Skeletal muscle tissue (tissue), 4 donors: Measurements from ENCODE around the gene PRAC1. TPM values are rescaled to one million over a fixed set of nuclear protein-coding genes. Genes with fewer than 3 reads are reported as not detected.

Source experiments
- H3K27ac ChIP-seq: one replicate; pipeline ENCODE4 v1.7.0; 2013; ENCODE audit warnings: mild to moderate bottlenecking, low read depth, low read length, inconsistent platforms
- H3K27me3 ChIP-seq, 3 donors: one replicate each; pipeline ENCODE4 v1.7.0; 2013; ENCODE audit warnings: low read length in 3 of 3; ENCODE audit not compliant: control insufficient read depth in 3 of 3, insufficient read depth in 3 of 3
- H3K36me3 ChIP-seq, 3 donors: one replicate each; pipeline ENCODE4 v1.7.0; 2013; ENCODE audit warnings: low read length in 3 of 3; ENCODE audit not compliant: control insufficient read depth in 3 of 3, insufficient read depth in 3 of 3
- H3K4me1 ChIP-seq, 3 donors: one replicate each; pipeline ENCODE4 v1.7.0; 2013; ENCODE audit warnings: low read length in 3 of 3, mild to moderate bottlenecking in 3 of 3; ENCODE audit not compliant: control insufficient read depth in 3 of 3, insufficient read depth in 3 of 3
- H3K4me3 ChIP-seq, 3 donors: one replicate each; pipeline ENCODE4 v1.7.0; 2013; ENCODE audit warnings: low read length in 3 of 3
- H3K9ac ChIP-seq, 3 donors: one replicate each; pipeline ENCODE4 v1.7.0; 2013; ENCODE audit warnings: low read length in 3 of 3, mild to moderate bottlenecking in 3 of 3, moderate library complexity in 2 of 3, low read depth in 1 of 3
- H3K9me3 ChIP-seq, 3 donors: one replicate each; pipeline ENCODE4 v1.7.0; 2013; ENCODE audit warnings: low read length in 3 of 3; ENCODE audit not compliant: control insufficient read depth in 3 of 3
- total RNA-seq: library from RNA; depleted of rRNA; stranded (reverse); fragments of >200 nt; gene quantifications from one replicate; pipeline ENCODE4 v1.2.3, GENCODE V29; 2014
- donor health status: Osteomylitis.

Gene PRAC1
- total RNA-seq, 1 donor from 2014 or later: not detected

- no peaks in the 10 kb centered on the region for H3K36me3 ChIP-seq
- H3K27ac ChIP-seq: no peak overlapping the region
- H3K4me1 ChIP-seq: no peaks in the 10 kb centered on the region
- no peaks in the 10 kb centered on the region for H3K9me3 ChIP-seq
- no peak overlapping the region for H3K9ac ChIP-seq
- H3K27me3 ChIP-seq: peaks cover 93 to 95% (median 94%) of the 10 kb centered on the region in 3 donors
- H3K4me3 ChIP-seq: no peak overlapping the region
These were observed 25.4 kb upstream of the PRAC1 start for GRCh38 chr17:48747445-48748363.

GRCh38 chr17:48746916-48747444 lies 24.7 kb upstream of the PRAC1 start:
- no peak overlapping the region for H3K4me3 ChIP-seq
- H3K9ac ChIP-seq: no peak overlapping the region
- peaks cover 93 to 95% (median 94%) of the 10 kb centered on the region in 3 donors for H3K27me3 ChIP-seq
- no peaks in the 10 kb centered on the region for H3K9me3 ChIP-seq
- H3K27ac ChIP-seq: no peak overlapping the region
- no peaks in the 10 kb centered on the region for H3K4me1 ChIP-seq
- no peaks in the 10 kb centered on the region for H3K36me3 ChIP-seq

GRCh38 chr17:48745381-48746275 lies 23.3 kb upstream of the PRAC1 start:
- peaks cover 89 to 94% (median 92%) of the 10 kb centered on the region in 3 donors for H3K27me3 ChIP-seq
- no peaks in the 10 kb centered on the region for H3K4me1 ChIP-seq
- no peak overlapping the region for H3K4me3 ChIP-seq
- H3K36me3 ChIP-seq: no peaks in the 10 kb centered on the region
- H3K27ac ChIP-seq: no peak overlapping the region
- no peak overlapping the region for H3K9ac ChIP-seq
- no peaks in the 10 kb centered on the region for H3K9me3 ChIP-seq

DNA sequence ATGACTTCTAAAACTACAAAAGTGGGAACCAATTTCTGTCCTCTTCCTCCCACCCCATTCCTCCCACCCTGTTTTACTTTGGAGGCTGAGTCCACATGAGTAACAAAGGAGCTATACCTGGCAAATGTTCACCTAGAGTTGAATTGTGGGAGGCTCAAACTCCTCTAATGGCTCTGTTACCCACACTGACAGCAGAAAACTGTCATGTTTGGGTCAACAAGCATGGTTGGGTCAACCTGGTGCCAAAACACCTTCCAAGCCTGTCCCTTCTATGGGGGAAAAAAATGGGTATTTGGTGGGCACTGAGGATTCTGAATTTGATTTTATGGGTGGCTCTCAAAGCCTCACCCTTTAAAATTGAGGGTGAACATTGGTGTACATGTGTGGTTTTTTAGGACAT lies 18.2 kb upstream of the PRAC1 start:
- H3K9me3 ChIP-seq: no peaks in the 10 kb centered on the region
- H3K4me1 ChIP-seq: no peaks in the 10 kb centered on the region
- no peak overlapping the region for H3K27ac ChIP-seq
- H3K4me3 ChIP-seq: no peak overlapping the region
- peaks cover 86 to 92% (median 92%) of the 10 kb centered on the region in 3 donors for H3K27me3 ChIP-seq
- H3K36me3 ChIP-seq: no peaks in the 10 kb centered on the region
- no peak overlapping the region for H3K9ac ChIP-seq

- no peak overlapping the region for H3K9ac ChIP-seq
- no peaks in the 10 kb centered on the region for H3K36me3 ChIP-seq
- peaks cover 87 to 94% (median 94%) of the 10 kb centered on the region in 3 donors for H3K27me3 ChIP-seq
- H3K4me3 ChIP-seq: no peak overlapping the region
- no peaks in the 10 kb centered on the region for H3K9me3 ChIP-seq
- H3K27ac ChIP-seq: no peak overlapping the region
- H3K4me1 ChIP-seq: no peaks in the 10 kb centered on the region
These were observed 16.6 kb upstream of the PRAC1 start for GRCh38 chr17:48738803-48739526.

DNA sequence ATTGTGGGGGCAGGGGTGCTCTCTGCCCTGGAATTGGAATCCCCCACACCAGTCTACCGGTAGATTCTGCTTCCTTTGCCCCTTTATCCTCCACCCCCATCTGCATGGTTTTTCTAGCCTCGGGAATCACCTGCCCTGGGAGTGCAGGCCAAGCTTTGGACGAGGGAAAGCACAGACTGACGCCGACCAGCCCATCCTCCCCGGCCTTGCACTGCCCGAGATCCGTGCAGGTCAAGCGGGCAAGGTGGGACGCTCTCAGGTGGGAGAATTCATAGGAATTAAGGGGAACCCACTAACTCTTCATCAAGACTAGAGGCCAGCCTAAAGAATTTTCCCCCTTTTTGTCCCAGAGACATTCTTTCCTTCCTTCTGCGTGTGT lies 16.1 kb upstream of the PRAC1 start:
- H3K27me3 ChIP-seq: peaks cover 86 to 95% (median 94%) of the 10 kb centered on the region in 3 donors
- H3K4me1 ChIP-seq: no peaks in the 10 kb centered on the region
- no peak overlapping the region for H3K4me3 ChIP-seq
- H3K9ac ChIP-seq: no peak overlapping the region
- H3K9me3 ChIP-seq: no peaks in the 10 kb centered on the region
- no peaks in the 10 kb centered on the region for H3K36me3 ChIP-seq
- H3K27ac ChIP-seq: no peak overlapping the region

- Histone ChIP-seq H3K36me3 (no peaks in the 10 kb centered on the region), H3K9ac (no peak overlapping the region), H3K9me3 (no peaks in the 10 kb centered on the region), H3K27me3 (peaks cover 87 to 97% (median 94%) of the 10 kb centered on the region in 3 donors), H3K4me3 (no peak overlapping the region), H3K27ac (no peak overlapping the region), H3K4me1 (no peaks in the 10 kb centered on the region)
These were observed 15.2 kb upstream of the PRAC1 start for GRCh38 chr17:48737330-48738043.

DNA sequence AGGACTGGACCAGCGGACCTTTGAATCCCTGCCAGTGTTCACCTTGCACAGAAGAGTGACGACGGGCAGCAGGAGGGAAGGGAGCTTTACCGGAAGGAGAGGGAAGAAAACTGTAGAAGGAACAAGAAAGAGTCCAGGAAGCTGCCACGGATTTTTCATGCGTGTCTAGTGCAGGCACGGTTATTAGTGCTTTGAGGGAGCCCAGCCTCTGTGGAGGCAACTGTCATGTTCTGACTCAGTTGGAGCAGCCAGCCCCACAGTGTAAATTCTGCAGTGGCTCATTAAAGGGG lies 12.7 kb upstream of the PRAC1 start:
- Histone ChIP-seq H3K27ac (no peak overlapping the region), H3K9ac (no peak overlapping the region), H3K27me3 (peaks cover 89 to 97% (median 91%) of the 10 kb centered on the region in 3 donors), H3K4me3 (no peak overlapping the region), H3K36me3 (no peaks in the 10 kb centered on the region), H3K4me1 (no peaks in the 10 kb centered on the region), H3K9me3 (no peaks in the 10 kb centered on the region)
